Muscle of arm (tissue), 14 donors: ENCODE results near the gene LCN15. TPM values are rescaled to one million over a fixed set of nuclear protein-coding genes. Genes with fewer than 3 reads are reported as not detected.
"Not testable (repeated sequence)": the region's sequence is repeated elsewhere in the genome, so short reads cannot be mapped to it uniquely, and the experiment has no call there.

ENCODE experiments used
- DNase-seq: peaks from one replicate; pipeline ENCODE4 v3.0.0-alpha.2; 2013
- long read RNA-seq, 11 donors: transcript quantifications; one replicate each; lab custom pipeline, GENCODE V29; 2026
- polyA plus RNA-seq, 12 donors: library from polyadenylated mRNA; unstranded; fragments of 120-200 nt; gene quantifications; one replicate each; pipeline ENCODE4 v1.2.1, GENCODE V29; 2013; ENCODE audit not compliant: insufficient read length in 12 of 12

Gene LCN15, protein sequence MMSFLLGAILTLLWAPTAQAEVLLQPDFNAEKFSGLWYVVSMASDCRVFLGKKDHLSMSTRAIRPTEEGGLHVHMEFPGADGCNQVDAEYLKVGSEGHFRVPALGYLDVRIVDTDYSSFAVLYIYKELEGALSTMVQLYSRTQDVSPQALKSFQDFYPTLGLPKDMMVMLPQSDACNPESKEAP
- polyA plus RNA-seq: 1 to 10 TPM in 1 of 12 donors, under 1 TPM in 9, not detected in 2; 0.20 to 1.1 (median 0.44) TPM
- long read RNA-seq, donor 1, transcript LCN15-202 (6 exons, 2,885 nt): minor isoform, 59 of 1,530 reads
- long read RNA-seq, donor 1, transcript LCN15-201 (7 exons, 762 nt): major isoform, 1,013 of 1,530 reads
- long read RNA-seq, donor 1, partial matches to known transcripts: 266 of 1,530 reads
- long read RNA-seq, donor 1, other reads (novel, unspliced or antisense): 191 of 1,530 reads
- long read RNA-seq, donor 2: 0 reads
- long read RNA-seq, donor 3: 0 reads
- long read RNA-seq, donor 4: 0 reads
- long read RNA-seq, donor 5: 0 reads
- long read RNA-seq, donor 6: 0 reads
- long read RNA-seq, donor 7: 0 reads
- long read RNA-seq, donor 8: 0 reads
- long read RNA-seq, donor 9: 0 reads
- long read RNA-seq, donor 10: 0 reads
- long read RNA-seq, donor 11: 0 reads

DNA sequence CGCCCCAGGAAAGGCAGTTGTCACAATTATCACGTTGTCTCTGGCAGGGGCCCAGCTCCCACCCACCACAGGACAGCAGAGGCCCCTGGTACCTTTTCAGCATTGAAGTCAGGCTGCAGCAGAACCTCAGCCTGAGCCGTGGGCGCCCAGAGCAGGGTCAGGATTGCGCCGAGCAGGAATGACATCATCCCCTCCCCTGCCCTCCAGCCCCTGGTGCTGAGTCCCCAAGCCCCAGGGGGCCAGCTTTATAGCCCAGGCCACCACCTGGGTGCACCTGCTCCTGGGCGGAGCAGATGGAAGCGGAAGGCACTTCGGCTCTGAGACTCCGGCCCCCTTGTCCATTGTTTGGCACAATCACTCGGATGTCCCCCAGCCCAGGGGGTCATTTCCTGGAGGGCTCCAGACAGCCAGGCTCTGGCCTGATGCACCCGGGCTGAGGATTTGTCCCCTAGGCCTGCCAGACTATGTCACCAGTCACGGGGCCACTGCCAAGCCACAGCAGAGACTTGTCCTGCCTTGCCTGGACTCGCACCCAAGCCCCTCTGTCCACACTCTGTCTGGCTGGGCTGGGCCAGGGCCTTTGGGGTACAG is at the start of gene LCN15:
Gene LCN15 (minus strand): TSS at position 218 of the 591 bp plus-strand sequence. CDS start 30 bp downstream, at position 188.
- DNase-seq: no peak

DNA sequence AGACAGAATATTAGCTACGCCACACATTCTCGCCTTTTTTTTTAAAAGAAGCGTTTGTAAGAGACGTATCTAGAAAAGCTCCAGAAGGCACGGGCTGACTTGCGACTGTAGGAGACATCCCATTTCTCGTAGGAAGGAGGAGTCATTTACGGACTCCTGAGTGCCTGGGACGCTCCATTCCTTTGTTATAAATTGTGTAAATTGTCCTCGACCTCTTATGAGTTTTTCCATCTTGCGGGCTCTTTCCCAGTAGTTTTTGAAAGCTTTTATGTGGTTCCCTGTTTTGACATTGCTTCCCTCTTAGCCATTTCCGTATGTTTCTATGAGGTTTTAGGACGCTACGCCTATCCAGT is 44.5 kb upstream of the LCN15 start:
- no peak for DNase-seq

DNA sequence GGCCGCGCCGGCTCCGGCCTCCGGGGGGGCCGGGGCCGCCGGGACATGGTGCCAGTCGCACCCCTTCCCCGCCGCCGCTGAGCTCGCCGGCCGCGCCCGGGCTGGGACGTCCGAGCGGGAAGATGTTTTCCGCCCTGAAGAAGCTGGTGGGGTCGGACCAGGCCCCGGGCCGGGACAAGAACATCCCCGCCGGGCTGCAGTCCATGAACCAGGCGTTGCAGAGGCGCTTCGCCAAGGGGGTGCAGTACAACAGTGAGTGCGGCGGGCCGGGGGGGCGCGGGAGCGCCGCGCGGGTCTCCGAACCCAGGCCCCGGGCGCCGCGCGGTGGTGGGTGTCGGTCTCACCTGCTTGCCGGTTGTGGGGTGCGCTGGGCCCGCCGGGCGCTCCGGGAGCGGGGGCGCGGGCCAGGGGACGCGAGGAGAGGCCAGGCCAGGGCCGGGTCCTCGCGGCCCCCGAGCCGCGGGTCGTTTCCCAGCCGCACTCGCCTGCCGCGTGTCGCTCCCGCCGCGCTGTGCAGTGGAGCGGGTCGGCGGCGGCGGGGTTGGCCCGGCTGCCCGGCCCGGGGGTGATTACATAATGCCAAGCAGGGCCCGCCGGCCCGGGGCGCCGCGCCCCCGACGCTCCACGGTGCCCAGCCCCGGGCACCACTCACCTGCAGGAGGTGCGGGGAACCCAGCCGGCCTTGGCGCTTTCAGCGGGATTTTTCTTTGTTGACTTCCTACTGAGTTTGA is 43.9 kb upstream of the LCN15 start:
- DNase-seq: no peak

DNA sequence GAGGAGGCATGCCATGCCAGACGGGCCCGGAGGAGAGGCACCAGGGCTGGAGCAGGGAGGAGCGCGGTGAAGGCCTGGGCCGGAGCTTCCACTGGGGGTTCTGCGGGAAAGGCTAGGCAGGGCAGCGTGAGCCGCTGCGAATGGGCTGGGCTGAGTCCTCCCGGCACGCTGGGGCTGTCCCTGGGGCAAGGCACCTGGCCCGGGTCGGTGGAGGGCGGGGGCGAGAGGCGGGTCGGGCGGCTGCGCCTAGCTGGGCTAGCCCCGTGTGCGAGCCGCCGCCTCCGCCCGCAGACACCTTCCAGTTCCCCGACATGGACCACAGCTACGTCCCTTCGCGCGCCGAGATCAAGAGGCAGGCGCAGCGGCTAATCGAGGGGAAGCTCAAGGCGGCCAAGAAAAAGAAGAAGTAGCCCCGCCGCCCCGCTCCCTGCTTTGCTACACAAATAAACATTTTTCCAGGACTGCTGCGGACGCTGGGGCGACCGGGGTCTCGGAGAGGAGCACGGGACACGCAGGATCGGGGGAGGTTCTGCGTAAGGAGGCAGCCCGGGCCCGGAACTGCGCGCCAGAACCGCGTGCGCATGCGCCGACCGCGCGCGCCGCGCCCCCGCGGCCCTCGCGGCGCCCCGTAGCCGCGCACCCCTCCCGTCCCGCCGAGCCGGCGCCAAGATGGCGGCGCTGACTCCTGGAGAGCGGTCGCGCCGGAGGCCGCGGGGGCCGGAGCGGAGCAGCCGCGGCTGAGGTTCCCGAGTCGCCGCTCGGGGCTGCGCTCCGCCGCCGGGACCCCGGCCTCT is 43.2 kb upstream of the LCN15 start, which contains the start of gene RABL6:
Gene RABL6 (plus strand): TSS at position 668 of the 794 bp plus-strand sequence. CDS start 249 bp downstream, outside the sequence.
- DNase-seq: peak; percentile 81

DNA sequence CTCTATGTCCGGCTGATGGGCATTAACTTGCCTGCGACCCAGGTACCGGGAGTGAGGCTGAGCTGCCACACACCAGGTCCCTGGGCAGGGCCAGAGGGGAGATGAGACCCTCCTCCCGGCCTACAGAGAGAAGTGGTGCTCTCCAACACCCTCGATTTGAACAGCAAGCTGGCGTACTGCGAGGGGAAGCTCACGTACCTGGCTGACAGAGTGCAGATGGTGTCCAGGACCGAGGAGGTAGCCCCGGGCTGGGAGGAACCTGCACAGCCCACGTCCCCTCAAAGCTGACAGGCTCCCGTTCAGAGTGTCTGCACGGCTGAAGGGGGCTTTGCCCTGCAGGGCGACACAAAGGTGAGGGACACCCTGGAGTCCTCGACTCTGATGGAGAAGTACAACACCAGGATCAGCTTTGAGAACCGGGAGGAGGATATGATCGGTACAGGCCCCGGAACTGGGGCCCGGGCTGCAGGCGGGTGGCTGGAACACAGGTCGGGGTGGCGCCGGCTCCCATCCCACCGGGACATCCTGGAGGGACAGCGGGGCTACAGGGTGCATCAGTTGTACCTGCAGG is 42.4 kb upstream of the LCN15 start:
- no peak for DNase-seq

DNA sequence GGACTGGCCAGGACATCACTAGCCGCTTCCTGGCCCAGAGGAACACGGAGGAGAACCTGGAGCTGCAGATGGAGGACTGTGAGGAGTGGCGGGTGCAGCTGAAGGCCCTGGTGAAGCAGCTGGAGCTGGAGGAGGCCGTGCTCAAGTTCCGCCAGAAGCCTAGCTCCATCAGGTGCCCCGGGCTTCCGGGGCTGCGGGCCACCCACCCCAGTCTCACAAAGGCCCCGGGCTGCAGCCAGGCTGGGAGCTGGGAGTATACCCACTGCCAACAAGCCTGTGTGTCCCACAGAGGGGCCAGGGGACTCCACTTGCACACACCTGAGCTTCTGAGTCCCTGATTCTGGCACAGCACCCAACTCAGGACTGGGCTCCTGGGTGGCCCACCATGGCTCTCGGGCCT is 41.7 kb upstream of the LCN15 start:
- DNase-seq: no peak

DNA sequence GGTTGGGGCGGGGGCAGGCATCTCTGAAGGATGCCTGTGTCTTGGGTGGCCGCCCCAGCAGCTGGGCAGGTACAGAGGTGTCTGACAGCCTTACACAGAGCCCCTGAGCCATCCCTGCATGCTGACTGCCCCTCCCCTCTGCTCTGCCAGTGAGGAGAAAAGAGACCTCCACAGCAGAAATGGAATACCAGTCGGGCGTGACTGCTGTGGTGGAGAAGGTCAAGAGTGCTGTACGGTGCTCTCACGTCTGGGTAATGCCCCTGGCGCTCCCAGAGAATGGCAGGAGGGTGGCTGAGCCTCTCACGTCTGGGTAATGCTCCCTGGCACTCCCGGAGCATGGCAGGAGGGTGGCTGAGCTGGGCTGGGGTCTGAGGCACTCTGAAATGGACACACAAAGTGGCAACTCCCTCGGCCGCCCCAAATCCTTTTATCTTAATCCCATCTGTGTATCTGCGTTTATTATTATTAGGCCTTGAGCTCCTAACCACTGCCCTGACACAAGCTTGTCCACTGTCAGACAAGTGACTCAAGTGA is 41.0 kb upstream of the LCN15 start:
- no peak for DNase-seq

DNA sequence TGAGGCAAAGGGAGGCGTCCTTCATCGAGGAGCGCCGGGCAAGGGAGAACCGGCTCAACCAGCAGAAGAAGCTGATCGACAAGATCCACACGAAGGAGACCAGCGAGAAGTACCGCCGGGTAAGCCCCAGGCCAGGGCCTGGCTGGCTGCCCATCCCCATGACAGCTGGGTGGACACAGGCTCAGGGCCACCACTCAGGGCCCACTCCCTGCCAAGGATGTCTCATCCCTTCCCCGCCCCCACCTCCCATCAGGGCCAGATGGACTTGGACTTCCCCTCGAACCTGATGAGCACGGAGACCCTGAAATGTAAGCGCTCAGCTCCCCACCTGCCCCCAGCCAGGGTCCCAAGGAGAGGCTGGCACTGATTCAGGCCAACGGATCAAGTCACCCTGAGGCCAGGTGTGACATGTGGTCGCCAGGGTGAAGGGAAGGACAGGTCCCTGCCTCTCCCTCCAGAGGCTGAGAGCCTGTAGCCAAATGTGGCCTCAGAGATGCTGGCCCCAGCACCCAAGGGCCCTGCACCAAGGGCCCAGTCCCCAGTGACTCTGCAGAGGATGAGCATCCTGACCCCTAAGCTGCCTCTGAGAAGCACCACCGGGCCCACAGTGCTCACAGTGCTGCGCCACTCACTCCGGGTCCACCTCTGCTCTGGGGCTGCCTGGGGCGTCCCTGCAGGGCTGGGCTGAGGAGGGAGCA is 40.3 kb upstream of the LCN15 start:
- no peak for DNase-seq

DNA sequence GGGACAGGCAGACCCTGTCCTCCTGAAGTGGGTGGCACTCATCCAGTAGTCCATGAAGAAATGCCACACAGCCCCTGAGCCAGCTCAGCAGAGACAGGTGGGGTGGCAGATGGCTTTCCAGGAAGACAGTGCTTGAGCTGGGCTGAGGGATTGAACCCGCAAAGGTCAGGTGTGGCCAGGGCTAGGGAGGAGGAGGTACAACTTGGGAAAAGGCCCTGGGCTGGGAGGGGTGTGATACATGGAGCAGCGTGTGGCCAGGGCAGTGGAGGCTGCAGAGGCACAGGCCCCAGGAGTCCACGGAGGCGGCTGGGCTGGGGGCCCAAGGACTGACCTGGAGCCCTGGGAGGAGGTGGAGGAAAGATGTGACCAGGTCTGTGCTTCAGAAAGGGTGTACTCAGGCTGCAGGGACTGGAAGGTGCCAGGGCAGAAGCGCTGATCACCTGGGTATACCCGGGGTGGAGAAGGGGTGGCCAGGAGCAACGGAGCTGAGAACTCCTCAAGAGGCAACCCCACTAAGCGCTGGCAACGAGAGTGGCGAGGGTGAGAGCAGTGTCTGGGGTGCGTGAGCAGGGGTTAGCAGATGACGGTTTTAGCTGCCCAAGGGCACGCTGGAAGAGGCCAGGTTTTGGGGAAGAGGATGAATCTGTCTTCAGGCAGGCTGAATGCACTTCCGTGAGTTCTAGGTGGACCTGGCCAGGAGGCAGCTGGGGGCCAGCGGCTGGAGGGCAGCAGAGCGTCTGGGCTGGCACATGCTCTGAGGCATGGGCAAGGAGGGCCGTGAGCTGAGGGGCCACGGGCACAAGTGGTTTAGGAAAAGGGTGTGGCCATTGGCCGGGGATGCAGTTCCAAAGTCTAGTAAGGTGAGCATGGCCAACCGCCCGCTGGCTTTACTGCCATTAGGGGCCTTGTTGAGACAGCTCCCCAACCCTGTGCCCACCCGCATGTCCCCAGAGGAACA is 39.5 kb upstream of the LCN15 start:
- no peak for DNase-seq

DNA sequence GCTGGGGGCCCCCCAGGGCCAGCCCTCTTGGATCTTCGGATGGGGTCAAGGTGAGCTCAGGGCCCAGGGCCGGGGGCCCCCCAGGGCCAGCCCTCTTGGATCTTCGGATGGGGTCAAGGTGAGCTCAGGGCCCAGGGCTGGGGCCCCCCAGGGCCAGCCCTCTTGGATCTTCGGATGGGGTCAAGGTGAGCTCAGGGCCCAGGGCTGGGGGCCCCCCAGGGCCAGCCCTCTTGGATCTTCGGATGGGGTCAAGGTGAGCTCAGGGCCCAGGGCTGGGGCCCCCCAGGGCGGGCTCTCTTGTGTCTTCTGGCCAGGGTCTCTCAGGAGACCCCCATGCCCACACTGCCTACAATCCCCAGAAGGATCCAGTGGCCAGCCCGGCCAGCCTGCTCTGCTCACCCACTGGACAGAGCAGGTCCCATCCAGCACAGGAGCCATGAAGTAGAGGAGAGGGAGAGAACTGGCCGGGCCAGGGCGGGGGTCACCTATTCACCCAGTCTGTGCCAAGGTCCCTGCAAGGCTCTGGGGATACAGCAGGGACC is 38.8 kb upstream of the LCN15 start:
- DNase-seq: not testable (repeated sequence)

DNA sequence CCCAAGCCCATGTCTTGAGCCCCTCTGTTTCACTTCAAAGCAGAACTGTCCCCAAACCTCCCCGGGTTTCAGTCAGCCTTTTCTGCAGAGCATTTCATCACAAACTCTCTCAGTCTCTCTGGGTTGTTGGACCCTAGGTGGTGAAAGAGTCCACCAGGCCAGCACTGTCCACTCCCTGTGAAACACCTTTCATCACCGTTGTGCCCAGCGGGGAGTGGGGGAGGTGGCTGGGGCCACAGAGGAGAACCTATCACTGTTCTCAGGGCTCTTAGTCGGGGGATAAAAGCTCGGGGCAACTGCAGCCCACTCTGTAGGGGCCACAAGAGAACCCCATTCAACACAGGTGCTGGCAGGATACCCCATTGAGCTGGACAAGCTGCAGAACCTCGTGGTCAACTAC is 38.0 kb upstream of the LCN15 start:
- no peak for DNase-seq

DNA sequence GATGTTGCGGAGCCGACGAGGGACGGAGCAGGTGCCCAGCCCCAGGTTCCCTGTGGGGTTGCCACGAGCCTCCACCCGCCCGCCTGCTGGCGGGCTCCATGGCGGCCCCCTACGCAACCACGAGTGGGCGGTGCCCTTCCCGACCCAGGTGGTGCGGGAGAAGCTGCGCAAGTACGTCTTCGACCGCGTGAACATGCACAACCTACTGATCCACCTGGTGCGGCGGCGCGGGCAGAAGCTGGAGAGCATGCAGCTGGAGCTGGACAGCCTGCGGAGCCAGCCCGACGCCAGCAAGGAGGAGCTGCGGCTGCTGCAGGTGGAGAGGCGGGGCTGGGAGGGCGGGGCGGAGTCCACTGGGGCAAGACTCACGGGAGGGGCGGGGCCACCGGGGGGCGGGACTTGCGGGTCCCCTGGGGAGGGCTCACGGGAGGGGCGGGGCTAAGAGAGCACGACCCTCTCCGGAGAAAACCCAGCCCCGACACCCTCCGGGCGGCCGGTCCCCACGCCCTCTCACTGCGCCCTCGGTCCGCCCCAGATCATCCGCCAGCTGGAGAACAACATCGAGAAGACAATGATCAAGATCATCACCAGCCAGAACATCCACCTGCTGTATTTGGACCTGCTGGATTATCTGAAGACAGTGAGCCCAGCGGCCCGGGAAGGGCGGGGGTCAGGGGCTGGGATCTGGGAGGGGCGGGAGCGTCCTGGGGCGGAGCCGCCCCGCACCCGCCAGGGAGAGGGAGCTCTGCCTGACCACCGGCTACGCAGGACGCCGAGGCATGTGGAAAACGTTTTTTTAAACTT is 35.7 kb upstream of the LCN15 start:
- no peak for DNase-seq

DNA sequence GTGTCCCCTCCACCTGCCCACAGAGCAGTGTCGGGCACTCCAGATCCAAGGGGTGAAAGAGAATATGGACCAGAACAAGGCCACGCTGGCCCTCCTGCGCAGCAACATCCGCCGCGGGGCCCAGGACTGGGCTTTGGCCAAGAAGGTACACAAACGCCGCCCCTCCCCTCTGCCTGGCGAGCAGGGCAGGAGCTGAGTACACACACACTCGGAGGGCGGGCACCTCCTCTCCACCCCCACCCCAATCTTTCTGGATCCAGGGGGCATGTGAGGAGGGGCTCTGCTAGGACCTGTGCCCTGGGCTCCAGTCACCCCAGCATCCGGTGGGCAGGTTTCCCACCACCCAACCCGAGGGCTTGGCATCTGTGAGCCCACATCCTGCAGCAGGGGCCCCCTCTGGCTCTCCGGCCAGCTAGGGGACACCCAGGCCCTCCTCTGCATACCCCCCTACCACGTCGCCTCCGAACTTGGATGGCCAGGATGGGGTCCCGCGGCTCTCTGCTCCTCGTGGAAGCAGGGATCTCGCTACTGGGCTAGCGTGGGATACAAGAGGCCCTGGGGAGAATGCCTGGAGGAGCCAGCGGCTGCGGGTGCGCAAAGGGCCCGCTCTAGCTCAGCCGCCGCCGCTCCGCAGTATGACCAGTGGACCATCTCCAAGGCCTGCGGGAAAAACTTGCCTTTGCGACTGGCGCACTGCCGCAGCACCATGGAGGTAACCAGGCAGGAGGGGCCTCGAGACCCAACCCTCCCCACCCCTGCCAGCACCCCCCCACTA is 34.9 kb upstream of the LCN15 start:
- DNase-seq: no peak

DNA sequence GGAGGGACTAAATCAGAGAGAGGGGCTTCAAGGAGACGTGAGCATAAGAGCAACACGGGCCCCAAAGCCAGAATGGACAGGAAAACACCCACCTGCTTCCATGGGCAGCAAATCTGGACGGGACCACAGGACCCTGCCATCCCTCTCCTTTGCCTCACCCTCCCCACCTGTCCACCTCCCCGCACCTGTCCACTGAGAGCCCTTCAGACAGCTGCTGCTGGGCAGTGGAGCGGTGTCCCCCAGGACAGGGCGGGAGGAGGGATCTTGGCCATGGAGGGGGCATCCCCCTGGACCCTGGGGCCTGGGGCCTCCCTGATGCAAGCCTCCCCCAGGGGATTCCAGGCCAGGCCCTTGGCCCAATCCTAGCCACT is 34.4 kb upstream of the LCN15 start:
- DNase-seq: no peak

DNA sequence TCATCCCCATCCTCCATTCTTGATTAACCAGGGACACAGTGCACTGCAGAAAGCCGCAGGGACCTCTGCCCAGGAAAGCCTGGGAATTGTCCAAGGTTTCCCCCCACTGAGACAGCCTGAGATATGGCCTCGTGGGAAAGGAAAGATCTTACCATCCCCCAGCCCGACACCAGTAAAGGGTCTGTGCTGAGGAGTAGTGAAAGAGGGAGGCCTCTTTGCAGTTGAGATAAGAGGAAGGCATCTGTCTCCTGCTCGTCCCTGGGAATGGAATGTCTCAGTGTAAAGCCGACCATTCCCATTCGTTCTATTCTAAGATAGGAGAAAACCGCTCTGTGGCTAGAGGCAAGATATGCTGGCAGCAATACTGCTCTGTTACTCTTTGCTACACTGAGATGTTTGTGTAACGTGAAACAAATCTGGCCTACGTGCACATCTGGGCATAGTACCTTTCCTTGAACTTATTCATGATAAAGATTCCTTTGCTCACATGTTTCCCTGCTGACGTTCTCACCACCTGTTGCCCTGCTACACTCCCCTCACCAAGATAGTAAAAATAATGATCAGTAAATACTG is 32.5 kb upstream of the LCN15 start:
- not testable (repeated sequence) for DNase-seq

DNA sequence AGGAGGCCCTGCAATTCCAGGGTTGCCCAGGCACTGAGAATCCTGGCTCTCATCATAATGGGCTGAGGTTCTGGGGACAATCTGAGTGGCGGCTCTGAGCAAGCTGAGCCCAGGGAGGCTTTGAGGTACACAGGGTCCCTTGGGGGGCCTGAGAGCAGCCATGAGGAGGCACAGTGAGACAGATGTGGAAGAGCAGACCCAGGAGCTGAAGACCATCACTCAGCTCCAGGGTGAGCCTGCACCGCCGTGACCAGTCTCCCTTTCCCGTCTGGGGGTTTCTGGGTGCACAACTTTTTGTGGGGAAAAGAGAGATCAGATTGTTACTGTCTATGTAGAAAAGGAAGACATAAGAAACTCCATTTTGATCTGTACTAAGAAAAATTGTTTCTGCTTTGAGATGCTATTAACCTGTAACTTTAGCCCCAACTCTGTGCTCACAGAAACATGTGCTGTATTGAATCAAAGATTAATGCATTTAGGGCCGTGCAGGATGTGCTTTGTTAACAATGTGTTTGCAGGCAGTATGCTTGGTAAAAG is 32.0 kb upstream of the LCN15 start, which contains the start of gene CCDC183:
Gene CCDC183 (plus strand): TSS at position 101 of the 537 bp plus-strand sequence. CDS start 60 bp downstream, at position 161.
- no peak for DNase-seq
